ENCODE measurements around the gene GDPD1. TPM values are rescaled to one million over a fixed set of nuclear protein-coding genes. Genes with fewer than 3 reads are reported as not detected.

The GDPD1 gene
- total RNA-seq, 3 donors from 2014 or later, result 4.5 to 6.2 (median 4.9) TPM

DNA sequence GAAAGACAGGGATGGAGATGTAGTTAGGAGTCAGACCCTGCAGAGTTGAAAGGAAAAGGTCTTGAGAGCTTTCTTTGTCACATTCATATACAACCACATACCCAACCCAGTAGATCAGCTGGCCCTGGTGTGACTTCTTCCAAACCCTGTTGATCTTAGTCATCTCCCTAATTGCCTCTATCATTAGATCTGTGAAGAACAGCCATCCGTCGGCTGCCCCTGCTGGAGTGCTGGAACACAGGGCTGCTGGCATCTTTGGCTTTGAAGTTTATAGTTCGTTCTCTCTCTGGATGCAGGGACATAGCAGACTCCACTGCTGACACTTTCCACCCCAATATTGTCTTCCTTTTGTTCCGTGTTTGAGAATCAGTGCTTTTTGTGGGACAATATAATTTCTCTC is 20.9 kb upstream of the GDPD1 start:
- intact Hi-C loops (cut with DNase I, micrococcal nuclease), result no loop called here
- ATAC-seq, result no peak
- no peaks in the 10 kb centered on the region for H3K4me1 ChIP-seq (ENCODE audit: low read depth)
- DNase-seq, result no peak
- no peaks in the 10 kb centered on the region for H3K9me3 ChIP-seq
- no peaks in the 10 kb centered on the region for H3K36me3 ChIP-seq (ENCODE audit: low read depth)
- TF ChIP-seq, protein P1, sequence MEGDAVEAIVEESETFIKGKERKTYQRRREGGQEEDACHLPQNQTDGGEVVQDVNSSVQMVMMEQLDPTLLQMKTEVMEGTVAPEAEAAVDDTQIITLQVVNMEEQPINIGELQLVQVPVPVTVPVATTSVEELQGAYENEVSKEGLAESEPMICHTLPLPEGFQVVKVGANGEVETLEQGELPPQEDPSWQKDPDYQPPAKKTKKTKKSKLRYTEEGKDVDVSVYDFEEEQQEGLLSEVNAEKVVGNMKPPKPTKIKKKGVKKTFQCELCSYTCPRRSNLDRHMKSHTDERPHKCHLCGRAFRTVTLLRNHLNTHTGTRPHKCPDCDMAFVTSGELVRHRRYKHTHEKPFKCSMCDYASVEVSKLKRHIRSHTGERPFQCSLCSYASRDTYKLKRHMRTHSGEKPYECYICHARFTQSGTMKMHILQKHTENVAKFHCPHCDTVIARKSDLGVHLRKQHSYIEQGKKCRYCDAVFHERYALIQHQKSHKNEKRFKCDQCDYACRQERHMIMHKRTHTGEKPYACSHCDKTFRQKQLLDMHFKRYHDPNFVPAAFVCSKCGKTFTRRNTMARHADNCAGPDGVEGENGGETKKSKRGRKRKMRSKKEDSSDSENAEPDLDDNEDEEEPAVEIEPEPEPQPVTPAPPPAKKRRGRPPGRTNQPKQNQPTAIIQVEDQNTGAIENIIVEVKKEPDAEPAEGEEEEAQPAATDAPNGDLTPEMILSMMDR (IDR thresholded peaks at IDR 0.05), result no peak
- H3K4me3 ChIP-seq, result no peak overlapping the region

DNA sequence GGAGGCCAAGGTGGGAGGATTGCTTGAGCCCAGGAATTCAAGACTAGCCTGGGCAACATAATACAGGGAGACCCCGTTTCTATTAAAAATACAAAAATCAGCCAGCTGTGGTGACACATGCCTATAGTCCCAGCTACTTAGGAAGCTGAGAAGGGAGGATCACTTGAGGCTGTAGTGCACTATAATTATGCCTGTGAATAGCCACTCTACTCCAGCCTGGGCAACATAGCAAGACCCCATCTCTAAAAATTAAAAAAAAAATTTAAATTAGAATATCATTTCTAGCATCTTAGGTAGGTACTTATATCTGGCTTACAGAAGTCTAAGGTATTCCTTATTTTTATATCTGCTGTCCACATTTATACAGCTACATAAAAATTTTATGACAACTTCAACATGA is 18.0 kb upstream of the GDPD1 start:
- no peaks in the 10 kb centered on the region for H3K4me1 ChIP-seq (ENCODE audit: low read depth)
- H3K4me3 ChIP-seq, result no peak overlapping the region
- DNase-seq (no peak), ATAC-seq (no peak)
- H3K9me3 ChIP-seq, result no peaks in the 10 kb centered on the region
- TF ChIP-seq, protein P1 (IDR thresholded peaks at IDR 0.05), result no peak
- H3K36me3 ChIP-seq (ENCODE audit: low read depth), result no peaks in the 10 kb centered on the region
- intact Hi-C loops (cut with DNase I, micrococcal nuclease), result no loop called here

DNA sequence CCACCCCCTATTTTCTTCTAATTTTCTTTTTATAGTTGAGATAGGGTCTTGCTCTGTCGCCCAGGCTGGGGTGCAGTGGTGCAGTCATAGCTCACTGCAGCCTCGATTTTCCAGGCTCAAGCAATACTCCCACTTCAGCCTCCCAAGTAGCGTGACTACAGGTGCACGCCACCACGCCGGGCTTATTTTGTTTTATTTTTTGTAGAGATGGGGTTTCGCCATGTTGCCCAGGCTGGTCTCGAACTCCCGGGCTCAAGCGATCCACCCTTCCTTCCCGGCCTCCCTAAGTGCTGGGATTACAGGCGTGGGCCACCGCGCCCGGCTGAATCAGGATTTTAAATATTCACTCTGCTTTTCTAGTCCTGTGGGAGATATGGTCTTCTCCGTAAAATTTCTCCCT is 941 bp upstream of the GDPD1 start:
- DNase-seq (peak in 1 of 3 donors; percentile 31), ATAC-seq (no peak)
- Histone ChIP-seq H3K4me3 (no peak overlapping the region), H3K4me1 (ENCODE audit: low read depth) (peaks cover 2% of the 10 kb centered on the region), H3K36me3 (ENCODE audit: low read depth) (no peaks in the 10 kb centered on the region), H3K9me3 (no peaks in the 10 kb centered on the region)
- intact Hi-C loops (cut with DNase I, micrococcal nuclease), result no loop called here
- TF ChIP-seq, protein P1 (IDR thresholded peaks at IDR 0.05), result no peak

DNA sequence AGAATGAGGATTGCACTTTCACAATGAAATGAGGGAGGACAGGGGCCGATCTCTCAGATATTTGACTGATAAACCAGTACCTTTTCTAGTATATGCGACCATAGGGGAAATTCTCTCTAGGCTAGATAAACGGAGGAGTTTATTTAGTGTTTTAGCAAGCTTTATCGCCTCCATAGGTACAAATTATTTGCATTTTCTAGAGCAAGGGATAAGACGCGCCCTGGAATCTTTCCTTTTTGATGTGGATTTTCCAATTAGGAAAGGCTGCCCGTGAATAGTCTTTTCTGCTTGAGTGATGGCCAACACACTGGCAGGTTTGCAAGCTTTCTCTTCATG is 351 bp upstream of the GDPD1 start:
- Histone ChIP-seq H3K4me1 (ENCODE audit: low read depth) (peaks cover 2% of the 10 kb centered on the region), H3K36me3 (ENCODE audit: low read depth) (no peaks in the 10 kb centered on the region), H3K9me3 (no peaks in the 10 kb centered on the region), H3K4me3 (no peak overlapping the region)
- peak in 1 of 3 donors; percentile 6 for DNase-seq
- TF ChIP-seq, protein P1 (IDR thresholded peaks at IDR 0.05), result no peak
- intact Hi-C loops (cut with DNase I, micrococcal nuclease), result loop anchor here in 1 of 2 donors (5.0 kb wide), 1 partner anchor 77 kb away; no protein-coding TSS in a partner anchor
- ATAC-seq, result no peak

DNA sequence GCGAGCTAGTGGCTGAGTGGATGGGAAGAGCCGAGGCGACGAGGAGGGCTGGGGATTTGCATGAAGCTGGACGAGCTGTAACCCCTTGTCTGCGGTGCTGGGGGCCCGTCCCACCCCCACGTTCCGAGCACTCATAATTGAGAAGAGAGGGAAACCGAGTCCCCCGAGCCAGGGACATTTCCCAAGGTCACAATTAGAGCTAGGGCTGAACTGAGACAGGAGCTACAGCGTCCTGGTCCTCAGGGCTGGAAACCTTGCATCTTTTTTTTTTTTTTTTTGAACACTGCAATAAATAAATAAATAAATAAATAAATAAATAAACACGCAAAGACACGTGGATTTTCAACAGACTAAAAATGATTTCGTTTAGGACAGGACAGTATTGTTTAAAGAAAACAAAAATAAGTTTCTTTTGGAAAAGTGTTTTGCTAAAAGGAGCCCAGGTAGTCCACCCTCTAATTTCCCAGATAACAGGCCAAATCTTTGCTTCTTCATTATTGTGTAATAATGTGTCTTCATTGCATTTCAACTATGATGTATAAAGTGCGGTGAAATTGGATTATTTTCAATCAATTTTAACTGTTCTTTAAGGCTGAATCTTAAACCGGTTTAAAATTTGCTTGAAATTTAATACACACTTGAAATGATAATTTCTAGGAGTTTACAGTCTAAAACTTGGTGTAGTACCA is 992 bp downstream of the GDPD1 start:
- DNase-seq (peak in 1 of 3 donors; percentile 58), ATAC-seq (no peak)
- H3K36me3 ChIP-seq (ENCODE audit: low read depth), result no peaks in the 10 kb centered on the region
- peak overlapping the region; percentile 70 for H3K4me3 ChIP-seq
- intact Hi-C loops (cut with DNase I, micrococcal nuclease), result loop anchor here in 1 of 2 donors (5.0 kb wide), 1 partner anchor 76 kb away; no protein-coding TSS in a partner anchor
- H3K4me1 ChIP-seq (ENCODE audit: low read depth), result peaks cover 2% of the 10 kb centered on the region
- TF ChIP-seq, protein P1 (IDR thresholded peaks at IDR 0.05), result no peak
- H3K9me3 ChIP-seq, result no peaks in the 10 kb centered on the region
